T-helper 1 cell (primary cell): ENCODE data around the gene CT55.
"Not testable (repeated sequence)": the region's sequence is repeated elsewhere in the genome, so short reads cannot be mapped to it uniquely, and the experiment has no call there.

Source experiments
- DNase-seq, 5 donors: peaks; one replicate each; pipeline ENCODE4 v3.0.0-alpha.2; 2012 to 2020
- total RNA-seq, 4 donors: gene quantifications; one replicate each; lab custom pipeline; 2026; lab: John Stamatoyannopoulos, UW

Gene CT55, protein sequence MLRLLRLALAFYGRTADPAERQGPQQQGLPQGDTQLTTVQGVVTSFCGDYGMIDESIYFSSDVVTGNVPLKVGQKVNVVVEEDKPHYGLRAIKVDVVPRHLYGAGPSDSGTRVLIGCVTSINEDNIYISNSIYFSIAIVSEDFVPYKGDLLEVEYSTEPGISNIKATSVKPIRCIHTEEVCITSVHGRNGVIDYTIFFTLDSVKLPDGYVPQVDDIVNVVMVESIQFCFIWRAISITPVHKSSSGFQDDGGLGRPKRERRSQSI
- 0 reads per million in 4 donors for total RNA-seq

DNA sequence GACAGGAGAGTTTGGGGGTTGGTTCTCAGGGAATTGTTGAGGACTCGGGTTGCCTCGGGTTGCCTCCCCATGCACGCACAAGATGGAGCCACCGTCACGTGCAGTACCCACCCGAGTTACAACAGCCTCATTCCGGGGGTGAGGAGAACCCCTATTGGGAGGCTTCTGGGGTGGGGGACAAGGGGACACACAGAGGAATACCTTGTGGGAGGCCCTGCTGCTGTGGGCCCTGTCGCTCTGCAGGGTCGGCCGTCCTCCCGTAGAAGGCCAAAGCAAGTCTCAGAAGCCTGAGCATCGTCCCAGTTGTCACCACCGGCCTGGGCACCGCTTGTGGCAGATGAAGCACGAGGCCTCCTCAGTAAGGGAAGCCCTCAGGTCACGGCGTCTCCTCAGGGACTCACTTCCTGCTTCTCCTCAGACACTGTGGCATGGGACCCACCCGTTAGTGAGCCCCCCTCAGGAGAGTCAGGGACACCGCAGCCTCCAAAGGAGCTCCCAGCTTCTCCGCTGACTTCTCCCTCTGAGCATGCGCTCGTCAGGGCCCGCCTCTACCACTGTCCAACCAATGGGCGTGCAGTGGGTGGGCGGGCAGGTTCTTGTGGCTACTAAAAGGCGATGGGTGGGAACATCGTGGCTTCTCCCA lies at the start of gene CT55:
CT55 (minus strand) TSS at position 522 of the 643 bp plus-strand sequence; CDS start at position 295, 227 bp downstream.
- no peak for DNase-seq

DNA sequence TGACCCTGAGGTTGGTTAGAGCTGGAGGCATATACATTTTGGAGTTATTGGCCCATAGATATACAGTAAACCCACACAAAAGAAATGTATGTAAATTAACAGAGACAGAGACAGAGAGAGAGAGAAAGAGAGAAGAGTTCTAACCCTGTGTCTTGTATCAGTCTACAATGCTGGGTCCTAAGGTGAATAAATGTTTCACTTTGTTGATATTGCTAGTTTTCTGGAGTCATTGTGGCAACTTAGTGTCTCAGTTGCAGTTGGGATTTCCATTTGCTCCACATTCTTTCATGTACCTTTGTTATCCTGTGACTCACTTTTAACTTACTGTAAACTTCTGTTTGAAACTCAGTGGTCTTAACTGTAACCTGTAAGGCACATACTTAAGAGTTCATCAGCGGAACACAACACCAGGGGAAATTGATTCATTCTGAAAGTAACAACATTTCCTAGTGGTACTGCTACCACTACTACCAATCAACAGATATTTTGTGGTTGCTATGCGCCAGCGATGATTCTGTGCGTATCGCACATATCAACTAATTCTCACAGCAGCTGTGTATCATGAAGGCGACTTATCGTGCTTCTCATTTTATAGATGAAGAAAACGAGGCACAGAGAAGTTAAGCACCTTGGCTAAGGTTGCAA lies 42.1 kb upstream of the CT55 start:
- DNase-seq, result peak in 1 of 5 donors; percentile 85

DNA sequence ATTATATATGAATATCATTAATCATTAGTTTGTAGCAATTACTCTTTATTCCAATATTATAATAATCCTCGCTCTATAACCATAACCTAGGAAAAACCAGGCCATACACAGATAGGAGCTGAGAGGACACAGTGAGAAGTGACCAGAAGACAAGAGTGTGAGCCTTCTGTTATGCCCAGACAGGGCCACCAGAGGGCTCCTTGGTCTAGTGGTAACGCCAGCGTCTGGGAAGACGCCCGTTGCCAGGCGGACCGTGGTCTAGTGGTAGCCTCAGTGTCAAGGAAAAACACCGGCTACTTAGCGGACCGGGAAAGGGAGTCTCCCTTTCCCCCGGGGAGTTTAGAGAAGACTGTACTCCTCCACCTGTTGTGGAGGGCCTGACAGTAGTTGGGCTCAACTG lies 35.2 kb upstream of the CT55 start:
- not testable (repeated sequence) for DNase-seq

DNA sequence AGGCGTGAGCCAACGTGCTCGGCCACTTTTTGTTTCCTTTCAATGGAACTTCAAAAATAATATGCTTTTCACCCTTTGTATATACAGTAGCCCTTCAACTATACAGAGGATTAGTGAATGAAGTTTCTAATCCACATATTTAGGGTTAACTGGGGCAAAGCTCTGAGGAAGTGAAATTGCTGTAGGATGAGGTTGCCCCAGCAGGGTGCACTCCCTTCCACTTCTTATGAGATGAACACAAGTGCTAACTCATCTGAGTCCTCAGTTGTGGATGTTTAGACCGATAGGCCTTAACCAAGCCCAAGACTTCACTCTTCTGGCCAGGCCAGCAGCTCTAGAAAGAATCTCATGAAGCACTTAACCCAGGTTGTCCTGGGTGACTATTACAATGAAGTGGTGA lies 29.1 kb upstream of the CT55 start:
- DNase-seq, result no peak

- DNase-seq, result no peak
Observed at GRCh38 chrX:135194684-135195083, 23.5 kb upstream of the CT55 start.

DNA sequence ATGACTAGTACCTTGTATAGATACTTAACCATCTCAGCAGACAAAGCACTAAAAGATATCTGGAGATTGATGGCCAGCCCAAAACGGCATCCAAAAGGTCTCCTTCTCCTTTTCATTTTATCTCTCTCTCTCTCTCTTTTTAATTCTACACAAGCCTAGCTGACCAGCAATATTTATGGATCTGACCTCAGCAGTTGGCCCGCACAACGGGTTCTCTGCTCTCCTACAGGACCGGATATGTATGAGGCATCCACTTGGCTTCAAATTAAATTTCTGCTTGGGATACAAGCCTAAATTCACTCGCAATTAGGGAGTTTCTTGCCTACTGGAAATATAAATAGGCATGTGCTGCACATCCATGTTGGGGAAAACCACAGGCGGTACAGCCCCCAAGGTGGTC lies 22.5 kb upstream of the CT55 start:
- no peak for DNase-seq

GRCh38 chrX:135191838-135192237 lies 20.6 kb upstream of the CT55 start:
- no peak for DNase-seq

DNA sequence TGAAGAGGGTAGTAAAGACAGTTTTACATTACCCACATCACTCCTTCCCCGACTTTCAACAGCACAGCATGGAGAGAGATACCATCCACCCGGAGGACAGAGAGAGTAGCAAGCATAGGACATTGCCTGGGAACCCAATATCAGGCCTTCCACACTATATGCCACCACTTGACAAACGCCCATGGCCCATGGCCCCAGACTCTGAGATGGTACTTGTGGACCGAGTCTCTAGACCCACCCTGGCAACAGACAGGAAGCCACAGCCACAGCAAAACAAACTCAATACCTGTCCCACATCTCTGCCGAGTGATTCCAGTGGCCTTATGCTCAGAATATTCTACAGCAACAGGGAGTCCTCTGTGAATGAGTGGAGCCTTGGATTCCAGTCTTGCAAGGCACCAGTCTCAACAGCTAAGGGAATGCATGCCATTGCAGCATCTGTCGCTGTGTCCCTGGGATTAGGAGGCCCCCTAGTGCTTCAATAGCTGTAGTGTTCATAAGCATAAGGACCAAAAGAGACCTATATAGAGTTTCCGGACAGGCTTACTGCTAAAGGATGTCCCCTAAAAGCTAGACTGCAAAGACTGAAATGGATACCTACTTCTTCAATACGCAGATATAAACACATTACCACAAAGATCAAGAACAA lies 14.7 kb upstream of the CT55 start:
- peak in 3 of 5 donors; percentile 17 to 54 (median 18) for DNase-seq

DNA sequence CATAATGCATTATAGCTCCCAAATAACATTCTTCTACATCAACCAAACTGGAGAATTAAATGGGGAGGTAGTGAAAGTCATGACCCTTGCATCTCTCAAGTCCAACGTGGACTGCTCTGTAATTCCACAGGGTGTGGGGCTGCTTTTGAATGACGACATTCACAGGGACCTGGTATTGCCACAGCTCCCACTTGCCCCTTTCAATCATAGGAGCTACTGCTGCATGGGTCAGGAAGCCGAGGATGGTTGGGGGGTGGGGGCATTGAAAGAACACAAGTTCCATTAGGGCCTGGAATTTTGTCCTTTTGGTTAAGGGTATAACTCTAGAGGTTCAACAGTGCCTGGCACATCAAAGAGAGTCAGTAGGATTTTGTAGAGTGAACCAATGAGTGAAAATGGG lies 7.4 kb upstream of the CT55 start:
- no peak for DNase-seq

DNA sequence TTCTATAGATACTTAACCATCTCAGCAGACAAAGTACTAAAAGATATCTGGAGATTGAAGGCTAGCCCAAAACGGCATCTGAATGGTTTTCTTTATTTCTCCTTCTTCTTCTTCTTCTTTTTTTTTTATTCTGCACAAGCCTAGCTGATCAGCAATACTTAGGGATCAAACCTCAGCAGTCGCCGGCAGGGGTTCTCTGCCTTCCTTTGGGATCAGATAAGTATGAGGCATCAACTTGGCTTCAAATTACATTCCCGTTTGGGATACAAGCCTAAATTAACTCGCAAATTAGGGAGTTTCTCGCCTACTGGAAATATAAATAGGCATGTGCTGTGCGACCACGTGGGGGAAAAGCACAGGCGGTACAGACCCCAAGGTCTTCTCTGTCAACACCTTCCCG lies 730 bp downstream of the CT55 start:
- no peak for DNase-seq

DNA sequence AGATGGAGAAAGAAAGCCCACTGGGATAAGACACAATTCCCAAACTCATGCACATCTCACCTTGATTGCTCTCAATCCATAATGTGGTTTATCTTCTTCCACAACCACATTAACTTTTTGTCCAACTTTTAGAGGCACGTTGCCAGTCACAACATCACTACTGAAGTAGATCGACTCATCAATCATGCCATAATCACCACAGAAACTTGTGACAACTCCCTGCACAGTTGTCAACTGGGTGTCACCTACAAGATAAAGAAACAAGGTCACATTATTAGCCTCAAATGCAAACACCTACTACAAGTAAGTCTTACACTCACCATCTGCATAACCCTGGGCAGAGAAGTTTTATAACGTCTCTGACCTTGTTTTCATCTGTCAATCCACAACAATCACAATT lies 1.7 kb downstream of the CT55 start:
- DNase-seq, result not testable (repeated sequence)

GRCh38 chrX:135168486-135168885 lies 2.7 kb downstream of the CT55 start:
- peak in 1 of 5 donors; percentile 8 for DNase-seq

DNA sequence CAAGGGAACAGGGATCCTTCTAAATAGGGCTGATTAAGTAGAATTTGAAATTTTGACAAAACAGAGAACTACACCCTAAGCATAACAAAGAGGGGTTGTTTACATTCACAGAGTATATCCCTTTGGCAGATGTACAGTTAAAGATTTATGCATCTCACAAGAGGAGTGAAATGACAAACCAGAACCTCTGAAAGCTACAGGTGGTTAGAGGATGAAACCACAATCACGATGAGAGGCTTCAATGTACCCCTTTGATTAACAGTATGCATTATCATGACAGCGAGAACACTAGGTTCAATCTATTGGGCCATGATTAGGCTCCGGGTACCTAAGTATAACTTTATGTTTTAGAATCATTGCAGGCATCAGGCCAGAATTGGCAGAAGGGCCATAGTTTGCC lies 16.5 kb downstream of the CT55 start:
- DNase-seq, result not testable (repeated sequence)

DNA sequence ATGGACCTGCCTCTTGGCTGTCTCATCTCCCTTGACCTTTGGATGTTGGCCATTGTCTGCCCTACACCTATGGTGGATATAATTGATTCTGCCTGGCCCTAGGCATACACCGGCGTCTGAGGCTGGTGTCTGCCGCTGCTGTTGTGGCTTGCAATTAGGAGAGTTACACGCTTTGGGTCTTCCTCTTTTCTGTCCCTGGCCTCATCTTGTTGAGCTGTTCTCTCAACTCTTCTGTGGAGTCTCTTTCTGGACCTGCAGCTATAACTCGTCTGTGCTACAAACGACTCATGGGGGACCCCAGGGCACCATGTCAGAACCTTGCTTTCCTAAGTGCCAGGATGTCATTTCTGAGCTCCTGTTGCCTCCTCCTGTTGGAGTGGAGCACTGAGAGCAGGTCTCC lies 45.1 kb downstream of the CT55 start:
- DNase-seq, result not testable (repeated sequence)

- DNase-seq, result not testable (repeated sequence)
Observed at GRCh38 chrX:135120056-135120576, 51.1 kb downstream of the CT55 start, which contains the start of gene ETDB. TSS of gene ETDB (minus strand) at chrX:135120526. CDS start at chrX:135119261, 1,265 bp downstream.

DNA sequence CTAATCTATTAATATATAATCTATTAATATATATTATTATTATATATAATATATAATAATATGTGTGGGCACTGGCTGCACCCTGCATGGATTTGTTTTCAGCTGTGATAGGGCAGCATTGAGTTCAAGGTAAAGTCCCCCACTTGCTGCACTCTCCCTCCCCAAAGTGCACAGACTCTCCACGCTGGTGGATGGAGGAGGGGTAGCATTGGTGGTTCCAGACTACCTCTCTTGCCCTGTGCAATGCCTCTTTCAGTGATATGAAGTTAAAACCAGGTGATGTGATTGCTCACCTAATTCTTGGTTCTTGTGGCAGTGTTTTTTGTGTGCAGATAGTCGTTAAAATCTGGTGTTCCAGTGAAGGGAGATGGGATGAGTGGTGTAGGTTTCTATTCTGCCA lies 55.1 kb downstream of the CT55 start:
- DNase-seq, result not testable (repeated sequence)

DNA sequence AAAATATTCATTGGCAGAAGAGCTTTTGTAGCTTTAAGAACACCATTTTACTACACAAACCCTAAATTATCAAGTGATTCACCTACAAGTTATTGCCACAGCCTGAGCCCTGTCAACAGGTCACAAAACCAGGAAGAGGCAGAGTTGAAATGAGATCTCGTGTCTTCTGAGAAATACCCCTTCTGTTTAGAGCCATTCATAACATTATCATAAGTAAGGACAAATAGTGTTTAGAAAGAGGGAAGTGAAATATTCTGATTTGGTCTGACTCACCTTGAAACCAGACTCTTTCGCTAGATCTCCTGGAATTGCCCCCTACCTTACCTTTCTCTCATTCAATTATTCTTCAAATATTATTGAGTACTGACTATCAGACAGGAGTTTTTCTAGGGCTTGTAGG lies 56.8 kb downstream of the CT55 start:
- DNase-seq, result peak in 1 of 5 donors; percentile 34

DNA sequence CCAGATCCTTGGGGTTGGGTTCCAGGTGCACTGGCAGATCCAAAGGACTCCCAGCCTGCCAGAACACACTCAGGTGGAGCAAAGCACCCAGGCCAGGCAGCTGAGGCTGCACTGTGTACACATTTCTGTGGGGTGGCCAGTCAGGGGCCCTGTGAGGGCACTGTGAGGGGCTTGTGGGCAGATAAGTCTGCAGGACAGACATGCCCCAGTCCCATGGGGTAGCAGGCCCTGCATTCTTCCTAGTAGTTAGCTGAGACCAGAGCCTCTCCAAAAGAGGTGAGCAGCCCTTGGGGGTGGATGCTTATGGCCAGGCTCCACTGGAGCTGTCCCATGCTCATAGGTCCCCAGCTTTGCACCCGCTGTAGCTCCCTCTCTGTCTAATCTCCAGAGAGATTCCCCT lies 58.5 kb downstream of the CT55 start:
- DNase-seq, result no peak

DNA sequence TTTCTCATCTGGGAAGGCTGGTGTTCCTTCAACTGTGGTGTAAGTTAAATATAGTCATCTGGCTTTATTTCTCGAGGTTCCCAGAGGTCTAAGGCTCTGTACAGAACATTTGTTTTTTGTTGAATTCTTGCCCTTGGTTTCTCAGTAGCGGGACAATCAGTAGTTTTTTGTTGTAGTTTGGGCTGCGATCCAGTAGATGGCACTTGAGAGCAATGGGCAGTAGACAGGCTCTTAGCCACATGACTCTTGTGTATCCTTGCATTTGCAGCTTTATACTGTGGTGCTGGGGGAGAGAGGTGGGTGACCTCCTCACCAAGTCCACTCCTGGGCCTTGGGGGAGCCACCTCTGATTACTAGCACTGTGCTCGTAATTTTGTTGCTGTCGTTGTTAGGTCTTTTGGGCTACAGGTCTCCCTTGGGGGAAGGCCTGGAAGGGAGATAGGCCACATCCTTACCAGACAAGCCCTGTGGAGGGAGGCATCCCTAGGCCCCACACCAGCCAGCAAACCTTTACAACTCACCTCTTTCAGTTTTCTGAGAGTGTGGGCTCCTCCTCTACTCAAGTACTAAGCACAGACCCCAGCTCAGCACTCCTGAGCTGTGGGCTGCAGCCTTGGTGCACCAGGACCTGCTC lies 59.0 kb downstream of the CT55 start:
- DNase-seq, result peak in 2 of 5 donors; percentile 17 to 42

- no peak for DNase-seq
Observed at GRCh38 chrX:135109554-135109953, 61.6 kb downstream of the CT55 start.
